Mammary epithelial cell (primary cell): Measurements from ENCODE around the gene UBE2B.

Experiments
- CTCF ChIP-seq, 2 donors: IDR thresholded peaks in 1 of 2; conservative IDR thresholded peaks in 1 of 2; 2 replicates each; pipeline ENCODE4 v1.5.1; 2011 to 2012; ENCODE audit warnings: inconsistent platforms in 2 of 2, low read length in 2 of 2, mild to moderate bottlenecking in 2 of 2, control low read depth in 1 of 2, low read depth in 1 of 2; ENCODE audit not compliant: insufficient read depth in 1 of 2; ENCODE audit errors: extremely low read depth in 1 of 2
- EZH2 ChIP-seq: IDR thresholded peaks from 2 replicates; pipeline ENCODE4 v1.6.1; 2012; ENCODE audit warnings: low read length, inconsistent platforms, borderline replicate concordance

DNA sequence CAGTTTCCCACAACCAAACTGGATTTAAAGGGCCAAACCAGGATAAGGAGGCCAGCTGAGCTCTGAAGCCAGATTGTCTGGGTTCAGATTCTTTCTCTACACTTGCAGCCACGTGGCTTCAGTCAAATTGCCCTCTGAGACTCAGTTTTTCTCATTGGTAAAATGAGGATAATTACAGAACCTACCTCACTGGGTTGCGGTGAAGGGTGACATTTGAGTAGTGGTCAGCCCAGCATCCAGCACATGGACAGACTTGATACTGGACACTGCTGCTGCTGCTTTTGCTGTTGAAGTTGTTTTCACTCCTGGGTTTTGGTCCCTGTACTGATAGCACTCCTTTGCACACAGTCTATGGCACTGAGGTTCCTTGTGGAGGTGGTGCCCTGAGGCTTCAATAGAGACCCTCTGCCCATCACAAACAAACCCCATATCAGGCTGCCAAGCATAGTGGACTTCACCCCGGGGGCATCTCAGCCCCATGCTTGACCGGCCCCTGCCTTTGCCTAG lies 66.0 kb downstream of the UBE2B start:
- TF ChIP-seq CTCF (conservative IDR thresholded peaks at IDR 0.05 in 1 of 2, IDR thresholded peaks at IDR 0.05 in 1 of 2; ENCODE audit: extremely low read depth in 1 of 2, insufficient read depth in 1 of 2, low read depth in 1 of 2, low read length in 2 of 2), result no peak
- no peak for TF ChIP-seq EZH2
